Keratinocyte (primary cell): ENCODE measurements around the gene DNAJB11.

Experiments
- EZH2 ChIP-seq: IDR thresholded peaks from one replicate; pipeline ENCODE4 v1.6.1; 2012; ENCODE audit warnings: inconsistent platforms, mild to moderate bottlenecking, low read length, moderate library complexity
- TF ChIP-seq, protein P1 (sequence below), 3 experiments: IDR thresholded peaks in 1 of 3; conservative IDR thresholded peaks in 1 of 3; optimal IDR thresholded peaks in 1 of 3; 2 replicates in 2 of 3; 3 replicates in 1 of 3; pipeline versions ENCODE3 to v1.5.1; 2011; ENCODE audit warnings: low read length in 3 of 3, mild to moderate bottlenecking in 3 of 3, moderate library complexity in 2 of 3, control low read depth in 1 of 3, inconsistent platforms in 1 of 3; ENCODE audit not compliant: insufficient read depth in 2 of 3; ENCODE audit errors: extremely low read depth in 1 of 3

GRCh38 chr3:186619787-186620212 lies 49.3 kb downstream of the DNAJB11 start:
- TF ChIP-seq, protein P1, sequence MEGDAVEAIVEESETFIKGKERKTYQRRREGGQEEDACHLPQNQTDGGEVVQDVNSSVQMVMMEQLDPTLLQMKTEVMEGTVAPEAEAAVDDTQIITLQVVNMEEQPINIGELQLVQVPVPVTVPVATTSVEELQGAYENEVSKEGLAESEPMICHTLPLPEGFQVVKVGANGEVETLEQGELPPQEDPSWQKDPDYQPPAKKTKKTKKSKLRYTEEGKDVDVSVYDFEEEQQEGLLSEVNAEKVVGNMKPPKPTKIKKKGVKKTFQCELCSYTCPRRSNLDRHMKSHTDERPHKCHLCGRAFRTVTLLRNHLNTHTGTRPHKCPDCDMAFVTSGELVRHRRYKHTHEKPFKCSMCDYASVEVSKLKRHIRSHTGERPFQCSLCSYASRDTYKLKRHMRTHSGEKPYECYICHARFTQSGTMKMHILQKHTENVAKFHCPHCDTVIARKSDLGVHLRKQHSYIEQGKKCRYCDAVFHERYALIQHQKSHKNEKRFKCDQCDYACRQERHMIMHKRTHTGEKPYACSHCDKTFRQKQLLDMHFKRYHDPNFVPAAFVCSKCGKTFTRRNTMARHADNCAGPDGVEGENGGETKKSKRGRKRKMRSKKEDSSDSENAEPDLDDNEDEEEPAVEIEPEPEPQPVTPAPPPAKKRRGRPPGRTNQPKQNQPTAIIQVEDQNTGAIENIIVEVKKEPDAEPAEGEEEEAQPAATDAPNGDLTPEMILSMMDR (optimal IDR thresholded peaks at IDR 0.05 in 1 of 3, IDR thresholded peaks at IDR 0.05 in 1 of 3, conservative IDR thresholded peaks at IDR 0.05 in 1 of 3; ENCODE audit: extremely low read depth in 1 of 3, insufficient read depth in 2 of 3, low read length in 3 of 3) = no peak
- no peak for TF ChIP-seq EZH2
